Mucosa of descending colon (tissue), 3 donors: ENCODE data around the gene ZNF385D. TPM values are rescaled to one million over a fixed set of nuclear protein-coding genes. Genes with fewer than 3 reads are reported as not detected.

Experiments used
- ATAC-seq: fragments of 200-7000 bp; cut with Tn5 transposase; one replicate; pipeline ENCODE4 v1.9.1; 2020; ENCODE audit warnings: mild to moderate bottlenecking, moderate library complexity
- DNase-seq, 3 donors: peaks; one replicate each; pipeline ENCODE4 v3.0.0-alpha.2; 2020
- H3K36me3 ChIP-seq: fragments of 200-600 bp; one replicate; pipeline ENCODE4 v1.8.0; 2021; ENCODE audit warnings: low read depth, mild to moderate bottlenecking
- H3K4me1 ChIP-seq: fragments of 200-600 bp; one replicate; pipeline ENCODE4 v1.8.0; 2021; ENCODE audit warnings: low read depth, mild to moderate bottlenecking
- H3K4me3 ChIP-seq: fragments of 200-600 bp; one replicate; pipeline ENCODE4 v1.8.0; 2021; ENCODE audit warnings: mild to moderate bottlenecking
- H3K9me3 ChIP-seq: fragments of 200-600 bp; one replicate; pipeline ENCODE4 v1.8.0; 2021; ENCODE audit warnings: mild to moderate bottlenecking
- intact Hi-C, 2 donors: fragments of 100-400 bp; cut with DNase I in 1 of 2; cut with micrococcal nuclease in 1 of 2; formaldehyde crosslinking; loops; one replicate each; pipeline versions ENCODE4 v1.11.0 to v1.11.1; 2022; cut with DNase I, micrococcal nuclease
- total RNA-seq, 3 donors: library from RNA; stranded (reverse); fragmentation: NEBNext Ultra II Directional in 2 of 3; extraction: Animal tissue kit (Norgen Biotek cat#: 25700) in 2 of 3; gene quantifications; one replicate each; pipeline versions ENCODE4 v1.2.1 to v1.2.4, GENCODE V29; 2021 to 2023
- TF ChIP-seq, protein P1 (sequence below): fragments of 200-600 bp; IDR thresholded peaks from one replicate; pipeline ENCODE4 v1.8.0; 2022; ENCODE audit warnings: antibody characterized with exemption, mild to moderate bottlenecking
- donor health status: DM: no; HTN: no; CAD: no; lungs with moderate emphysema.
- donor health status: DM: no; HTN: no; CAD: no.
- donor health status: DM: no; HTN: yes; CAD: no.

The ZNF385D gene
- total RNA-seq, 3 donors from 2014 or later = 1.9 to 3.1 (median 2.8) TPM

DNA sequence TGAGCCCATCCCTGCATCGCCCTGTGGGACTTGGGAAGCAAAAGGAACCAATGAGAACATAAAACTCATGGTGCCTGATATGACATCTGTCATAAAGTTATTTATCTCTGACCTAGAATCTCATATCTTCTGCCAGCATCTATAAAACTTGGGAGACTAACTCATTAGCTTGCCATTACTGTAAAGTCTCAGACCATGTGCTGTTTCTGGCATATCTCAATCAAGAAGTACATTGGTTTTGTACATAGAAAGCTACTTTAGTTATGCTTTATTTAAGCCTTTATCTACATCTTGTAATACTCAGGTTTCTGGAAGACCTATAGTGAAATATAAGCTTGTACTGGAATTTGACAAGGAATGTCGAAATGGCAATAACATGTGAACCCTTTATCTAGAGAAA, 112.5 kb downstream of the ZNF385D start:
- Histone ChIP-seq H3K4me1 (no peaks in the 10 kb centered on the region), H3K4me3 (no peak overlapping the region), H3K9me3 (no peaks in the 10 kb centered on the region), H3K36me3 (no peaks in the 10 kb centered on the region)
- TF ChIP-seq, protein P1, sequence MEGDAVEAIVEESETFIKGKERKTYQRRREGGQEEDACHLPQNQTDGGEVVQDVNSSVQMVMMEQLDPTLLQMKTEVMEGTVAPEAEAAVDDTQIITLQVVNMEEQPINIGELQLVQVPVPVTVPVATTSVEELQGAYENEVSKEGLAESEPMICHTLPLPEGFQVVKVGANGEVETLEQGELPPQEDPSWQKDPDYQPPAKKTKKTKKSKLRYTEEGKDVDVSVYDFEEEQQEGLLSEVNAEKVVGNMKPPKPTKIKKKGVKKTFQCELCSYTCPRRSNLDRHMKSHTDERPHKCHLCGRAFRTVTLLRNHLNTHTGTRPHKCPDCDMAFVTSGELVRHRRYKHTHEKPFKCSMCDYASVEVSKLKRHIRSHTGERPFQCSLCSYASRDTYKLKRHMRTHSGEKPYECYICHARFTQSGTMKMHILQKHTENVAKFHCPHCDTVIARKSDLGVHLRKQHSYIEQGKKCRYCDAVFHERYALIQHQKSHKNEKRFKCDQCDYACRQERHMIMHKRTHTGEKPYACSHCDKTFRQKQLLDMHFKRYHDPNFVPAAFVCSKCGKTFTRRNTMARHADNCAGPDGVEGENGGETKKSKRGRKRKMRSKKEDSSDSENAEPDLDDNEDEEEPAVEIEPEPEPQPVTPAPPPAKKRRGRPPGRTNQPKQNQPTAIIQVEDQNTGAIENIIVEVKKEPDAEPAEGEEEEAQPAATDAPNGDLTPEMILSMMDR = no peak
- DNase-seq = no peak
- no peak for ATAC-seq
- intact Hi-C loops = no loop called here

DNA sequence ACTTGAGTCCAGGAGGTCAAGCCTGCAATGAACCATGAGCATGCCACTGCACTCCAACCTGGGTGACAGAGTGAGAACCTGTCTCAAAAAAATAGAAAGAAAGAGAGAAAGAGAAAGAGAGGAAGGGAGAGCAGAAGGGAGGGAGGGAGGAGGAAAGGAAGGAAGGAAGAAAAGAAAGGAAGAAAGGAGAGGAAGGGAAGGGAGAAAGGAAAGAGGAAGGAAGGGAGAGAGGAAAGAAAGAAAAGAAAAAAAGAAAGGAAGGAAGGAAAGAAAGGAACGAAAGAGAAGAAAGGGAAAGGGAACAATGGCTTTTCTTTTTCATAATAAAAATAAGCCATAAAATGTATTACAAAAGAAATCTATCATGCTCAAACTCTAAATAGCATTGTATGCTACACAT, 116.9 kb downstream of the ZNF385D start:
- Histone ChIP-seq H3K9me3 (no peaks in the 10 kb centered on the region), H3K4me3 (no peak overlapping the region), H3K36me3 (no peaks in the 10 kb centered on the region), H3K4me1 (no peaks in the 10 kb centered on the region)
- no peak for ATAC-seq
- TF ChIP-seq, protein P1 = no peak
- intact Hi-C loops = no loop called here
- no peak for DNase-seq

DNA sequence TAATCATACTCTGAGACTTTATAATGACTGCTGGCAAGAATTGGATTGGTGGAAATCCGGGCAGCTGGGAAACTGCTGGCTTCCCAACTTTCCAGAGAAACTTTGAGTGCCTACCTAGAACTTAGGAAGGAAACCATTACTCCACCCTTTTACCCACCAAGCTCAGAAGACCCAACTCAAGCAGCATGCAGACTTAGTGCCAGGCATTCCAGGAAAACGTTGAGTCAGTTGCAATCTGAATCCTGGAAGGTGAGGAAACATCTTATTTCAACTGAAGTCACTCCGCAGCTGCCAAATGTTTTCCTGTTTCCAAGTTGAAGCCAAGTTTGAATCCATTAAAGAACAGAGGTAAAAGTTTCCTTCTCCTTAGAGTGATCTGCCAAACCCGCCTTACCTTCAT, 126.5 kb downstream of the ZNF385D start:
- no peak for DNase-seq
- Histone ChIP-seq H3K36me3 (no peaks in the 10 kb centered on the region), H3K9me3 (no peaks in the 10 kb centered on the region), H3K4me3 (no peak overlapping the region), H3K4me1 (no peaks in the 10 kb centered on the region)
- intact Hi-C loops = no loop called here
- TF ChIP-seq, protein P1 = no peak
- no peak for ATAC-seq

DNA sequence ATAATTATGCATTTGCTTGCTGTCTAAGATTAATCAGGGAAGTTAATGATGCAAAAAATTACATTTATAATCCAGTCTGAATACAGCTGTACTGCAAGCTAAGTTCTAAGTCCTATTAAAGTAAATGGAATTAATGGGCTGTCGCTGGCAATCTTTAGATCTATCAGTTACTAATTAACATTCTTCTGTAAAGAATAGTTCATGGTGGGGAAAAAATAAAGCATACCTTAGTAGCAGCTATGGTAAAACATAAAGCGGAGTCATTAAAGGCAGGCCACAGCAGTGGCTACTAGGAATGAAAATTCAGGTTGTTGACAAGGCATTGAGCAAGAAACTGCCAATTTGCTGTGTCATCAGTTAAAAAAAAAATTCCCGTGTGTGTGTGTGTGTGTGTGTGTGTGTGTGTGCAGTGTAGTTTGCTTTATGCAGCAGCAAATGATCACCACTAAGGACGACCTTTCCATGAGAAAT, 129.8 kb downstream of the ZNF385D start:
- intact Hi-C loops = no loop called here
- TF ChIP-seq, protein P1 = no peak
- DNase-seq (no peak), ATAC-seq (no peak)
- H3K4me1 ChIP-seq = no peaks in the 10 kb centered on the region
- no peaks in the 10 kb centered on the region for H3K9me3 ChIP-seq
- no peaks in the 10 kb centered on the region for H3K36me3 ChIP-seq
- H3K4me3 ChIP-seq = no peak overlapping the region

DNA sequence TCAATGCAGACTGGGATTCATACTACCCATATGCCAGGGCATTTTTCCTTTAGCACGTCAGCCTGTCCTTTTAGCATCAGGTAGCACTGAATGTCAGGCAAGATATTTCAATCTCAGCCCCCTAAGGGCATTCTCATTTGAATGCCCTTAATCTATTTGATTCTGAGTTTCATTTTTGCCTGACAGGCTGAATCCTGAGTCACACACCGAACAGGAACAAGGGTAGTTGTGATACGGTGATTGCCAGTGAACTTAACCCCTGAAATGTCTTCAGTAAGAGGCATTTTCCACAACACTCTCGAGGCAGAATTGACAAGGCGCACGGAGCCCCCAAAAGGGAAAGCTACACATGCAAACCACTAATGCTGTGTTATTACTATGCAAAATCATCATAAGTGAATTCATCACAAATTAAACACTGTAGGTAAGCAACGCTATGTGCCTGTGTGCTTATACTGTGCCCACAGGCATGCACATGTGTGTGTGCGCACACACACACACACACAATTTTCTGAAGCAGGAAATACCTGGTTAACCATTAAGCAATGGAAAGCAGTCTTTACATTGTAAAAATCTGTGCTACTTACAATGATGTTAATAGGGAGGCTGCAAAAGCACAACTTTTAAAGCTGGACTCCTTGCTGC, 130.4 kb downstream of the ZNF385D start:
- no peaks in the 10 kb centered on the region for H3K9me3 ChIP-seq
- TF ChIP-seq, protein P1 = no peak
- H3K4me1 ChIP-seq = no peaks in the 10 kb centered on the region
- no peak overlapping the region for H3K4me3 ChIP-seq
- ATAC-seq (no peak), DNase-seq (peak in 1 of 3 donors; percentile 12)
- no peaks in the 10 kb centered on the region for H3K36me3 ChIP-seq
- intact Hi-C loops = no loop called here
